Measurements from ENCODE around the gene LIPC.

GRCh38 chr15:58606577-58607080 lies 174.8 kb downstream of the LIPC start:
- TF ChIP-seq CTCF (IDR thresholded peaks at IDR 0.05) (no peak), POLR2A (IDR thresholded peaks at IDR 0.05) (no peak)
